ENCODE measurements around the gene CDC73.
"Not testable (repeated sequence)": the region's sequence is repeated elsewhere in the genome, so short reads cannot be mapped to it uniquely, and the experiment has no call there.

Gene CDC73

GRCh38 chr1:193114485-193115095, 7.2 kb upstream of the CDC73 start:
- no peak for DNase-seq

GRCh38 chr1:193115629-193116227, 6.1 kb upstream of the CDC73 start:
- no peak for DNase-seq

GRCh38 chr1:193117167-193117566, 4.7 kb upstream of the CDC73 start:
- DNase-seq = not testable (repeated sequence)

- no peak for DNase-seq
Observed at GRCh38 chr1:193118194-193118593, 3.6 kb upstream of the CDC73 start.

- no peak for DNase-seq
Observed at GRCh38 chr1:193118803-193119730, 2.8 kb upstream of the CDC73 start.

GRCh38 chr1:193120604-193121166, 1.1 kb upstream of the CDC73 start:
- no peak for DNase-seq

GRCh38 chr1:193123751-193124150, 1.9 kb downstream of the CDC73 start:
- DNase-seq = no peak

GRCh38 chr1:193125369-193125768, 3.5 kb downstream of the CDC73 start:
- no peak for DNase-seq

GRCh38 chr1:193131266-193131860, 9.5 kb downstream of the CDC73 start:
- DNase-seq = no peak

GRCh38 chr1:193140254-193140653, 18.4 kb downstream of the CDC73 start:
- no peak for DNase-seq

- no peak for DNase-seq
Observed at GRCh38 chr1:193141804-193142203, 20.0 kb downstream of the CDC73 start.

- no peak for DNase-seq
Observed at GRCh38 chr1:193142409-193142808, 20.6 kb downstream of the CDC73 start.

GRCh38 chr1:193143285-193143684, 21.5 kb downstream of the CDC73 start:
- DNase-seq = no peak

- DNase-seq = no peak
Observed at GRCh38 chr1:193144361-193144938, 22.6 kb downstream of the CDC73 start.

- DNase-seq = no peak
Observed at GRCh38 chr1:193144999-193145398, 23.2 kb downstream of the CDC73 start.

GRCh38 chr1:193156117-193156821, 34.4 kb downstream of the CDC73 start:
- DNase-seq = no peak

GRCh38 chr1:193156822-193157142, 35.0 kb downstream of the CDC73 start:
- DNase-seq = no peak

- DNase-seq = no peak
Observed at GRCh38 chr1:193157360-193157759, 35.5 kb downstream of the CDC73 start.

GRCh38 chr1:193176113-193176512, 54.3 kb downstream of the CDC73 start:
- no peak for DNase-seq

GRCh38 chr1:193176788-193177187, 55.0 kb downstream of the CDC73 start:
- no peak for DNase-seq

GRCh38 chr1:193179094-193179493, 57.3 kb downstream of the CDC73 start:
- no peak for DNase-seq

- DNase-seq = no peak
Observed at GRCh38 chr1:193181536-193181935, 59.7 kb downstream of the CDC73 start.

Measured in activated CD4-positive, alpha-beta T cell treated with anti-CD3 and anti-CD28 coated beads, Interleukin-2, amount 50 U/mL, for 1 hour (primary cell).